GM19397 (cell line): ENCODE results near the gene MFSD2B.
"Not testable (repeated sequence)": the region's sequence is repeated elsewhere in the genome, so short reads cannot be mapped to it uniquely, and the experiment has no call there.

ENCODE experiments used
- ATAC-seq: cut with Tn5 transposase; IDR thresholded peaks from one replicate; pipeline ENCODE4 v1.9.1; 2021; ENCODE audit warnings: mild to moderate bottlenecking, moderate library complexity; ENCODE audit not compliant: unreplicated experiment

The MFSD2B gene

GRCh38 chr2:24009680-24010476 lies at the start of gene MFSD2B:
TSS of gene MFSD2B (plus strand) at chr2:24010085. CDS start at chr2:24010097, 12 bp downstream.
- no peak for ATAC-seq

GRCh38 chr2:23967846-23968245 lies 42.0 kb upstream of the MFSD2B start:
- ATAC-seq = no peak

GRCh38 chr2:23976883-23977282 lies 33.0 kb upstream of the MFSD2B start:
- ATAC-seq = no peak

GRCh38 chr2:23988371-23988770 lies 21.5 kb upstream of the MFSD2B start:
- no peak for ATAC-seq

- ATAC-seq = no peak
These were observed 17.0 kb upstream of the MFSD2B start for GRCh38 chr2:23992931-23993330.

- ATAC-seq = no peak
These were observed 16.1 kb upstream of the MFSD2B start for GRCh38 chr2:23993736-23994269.

- ATAC-seq = no peak
These were observed 15.3 kb upstream of the MFSD2B start for GRCh38 chr2:23994567-23994966.

GRCh38 chr2:24007693-24008092 lies 2.2 kb upstream of the MFSD2B start:
- ATAC-seq = no peak

- no peak for ATAC-seq
These were observed 1.1 kb upstream of the MFSD2B start for GRCh38 chr2:24008672-24009366.

- ATAC-seq = no peak
These were observed 562 bp upstream of the MFSD2B start for GRCh38 chr2:24009367-24009679.

- no peak for ATAC-seq
These were observed 778 bp downstream of the MFSD2B start for GRCh38 chr2:24010477-24011249.

GRCh38 chr2:24011250-24012104 lies 1.6 kb downstream of the MFSD2B start:
- no peak for ATAC-seq

GRCh38 chr2:24012521-24013188 lies 2.8 kb downstream of the MFSD2B start:
- ATAC-seq = no peak

- not testable (repeated sequence) for ATAC-seq
These were observed 5.0 kb downstream of the MFSD2B start for GRCh38 chr2:24014902-24015301.

- ATAC-seq = no peak
These were observed 5.9 kb downstream of the MFSD2B start for GRCh38 chr2:24015562-24016375.

GRCh38 chr2:24016376-24016761 lies 6.5 kb downstream of the MFSD2B start:
- no peak for ATAC-seq

- no peak for ATAC-seq
These were observed 7.2 kb downstream of the MFSD2B start for GRCh38 chr2:24016853-24017703.

- no peak for ATAC-seq
These were observed 7.8 kb downstream of the MFSD2B start for GRCh38 chr2:24017711-24018110.
